ENCODE results near the gene JAG2.

The JAG2 gene

GRCh38 chr14:105185001-105185400 is 16.4 kb upstream of the JAG2 start:
- no peak for DNase-seq (ENCODE audit: extremely low read depth, low read depth)
- no peak overlapping the region for H3K4me3 ChIP-seq (replicated peaks; ENCODE audit: low read depth, low read length)
- no peak for TF ChIP-seq CTCF (IDR thresholded peaks at IDR 0.05; ENCODE audit: low read depth, low read length, missing control alignments)

- no peak for TF ChIP-seq CTCF (IDR thresholded peaks at IDR 0.05; ENCODE audit: low read depth, low read length, missing control alignments)
- DNase-seq (ENCODE audit: extremely low read depth, low read depth), result no peak
- H3K4me3 ChIP-seq (replicated peaks; ENCODE audit: low read depth, low read length), result no peak overlapping the region
Observed at GRCh38 chr14:105184461-105184860, 15.9 kb upstream of the JAG2 start.

DNA sequence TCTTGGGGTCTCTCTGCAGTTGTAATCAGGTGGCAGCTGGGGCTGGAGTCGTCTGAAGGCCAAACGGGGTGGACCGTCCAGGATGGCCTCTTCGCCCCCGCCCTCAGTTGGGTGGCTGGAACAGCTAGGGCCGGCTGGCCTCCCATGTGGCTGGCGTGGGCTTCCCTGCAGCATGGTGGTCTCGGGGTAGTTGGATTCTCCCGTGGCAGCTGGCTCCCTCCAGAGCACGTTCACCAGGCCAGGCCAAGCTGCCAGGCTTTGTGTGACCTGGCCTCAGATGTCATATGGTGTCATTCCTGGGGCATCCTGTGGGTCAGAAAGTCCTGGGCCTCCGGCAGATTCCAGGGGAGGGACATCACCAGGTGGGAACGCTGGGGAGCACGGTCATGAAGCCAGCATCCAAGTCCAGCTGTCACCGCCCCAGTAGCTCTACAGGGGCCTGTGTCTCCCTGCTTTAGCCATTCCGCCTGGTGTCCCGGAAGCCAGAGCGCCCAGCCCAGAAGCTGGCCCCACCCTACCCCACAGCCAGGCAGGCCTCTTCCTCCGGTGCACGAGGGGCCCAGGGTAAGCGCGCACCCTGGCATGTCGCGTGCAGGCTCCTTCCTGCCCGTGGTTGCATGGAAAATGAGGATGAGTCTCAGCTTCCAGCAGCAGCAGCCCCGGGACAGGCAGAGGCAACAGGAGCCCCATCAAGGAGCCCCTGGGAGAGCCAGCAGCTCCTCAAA is 13.9 kb upstream of the JAG2 start:
- TF ChIP-seq CTCF (IDR thresholded peaks at IDR 0.05; ENCODE audit: low read depth, low read length, missing control alignments), result no peak
- H3K4me3 ChIP-seq (replicated peaks; ENCODE audit: low read depth, low read length), result no peak overlapping the region
- DNase-seq (ENCODE audit: extremely low read depth, low read depth), result no peak

DNA sequence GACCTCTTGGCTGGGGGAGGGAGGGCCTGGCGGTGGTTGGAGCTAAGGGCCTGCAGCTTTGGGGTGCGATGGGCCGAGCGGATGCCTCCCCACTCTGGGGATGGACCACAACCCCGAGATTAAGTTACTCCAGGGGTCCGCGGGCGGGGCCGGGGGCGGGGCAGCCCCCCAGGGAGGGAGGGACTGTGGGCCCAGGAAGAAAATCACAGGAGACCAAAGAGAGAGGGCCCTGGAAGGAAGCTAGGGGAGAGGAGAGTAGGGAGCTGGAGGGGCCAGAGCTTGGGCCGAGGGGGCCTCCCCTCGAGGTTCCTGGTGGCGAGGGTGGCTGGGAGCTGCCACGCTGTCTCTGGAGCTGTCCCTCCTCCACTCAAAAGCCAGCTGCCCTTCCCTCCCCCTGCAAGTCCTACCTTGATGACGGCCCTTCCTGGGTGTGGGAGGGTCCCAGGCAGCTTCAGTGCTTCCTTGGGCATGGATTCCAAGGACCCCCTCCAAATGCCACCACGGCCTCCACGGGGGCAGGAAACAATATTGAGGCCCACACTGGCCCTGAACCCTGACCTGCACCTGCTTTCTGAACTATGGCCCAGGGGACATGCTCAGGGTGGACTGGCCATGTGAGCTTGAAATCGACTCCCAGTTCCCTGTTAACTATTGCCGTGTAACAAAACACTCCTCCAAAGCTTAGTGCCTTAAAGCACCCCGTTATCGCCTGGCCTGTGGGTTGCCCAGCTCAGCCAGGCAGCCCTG is 13.1 kb upstream of the JAG2 start:
- H3K4me3 ChIP-seq (replicated peaks; ENCODE audit: low read depth, low read length), result no peak overlapping the region

GRCh38 chr14:105180592-105181548 is 12.3 kb upstream of the JAG2 start, which contains the start of gene NUDT14:
TSS of gene NUDT14 (minus strand) at chr14:105181312. CDS start at chr14:105181209, 103 bp downstream.
- DNase-seq (ENCODE audit: extremely low read depth, low read depth), result no peak
- peak within 1 kb of the TSS; percentile 38 for H3K4me3 ChIP-seq (replicated peaks; ENCODE audit: low read depth, low read length)
- TF ChIP-seq CTCF (IDR thresholded peaks at IDR 0.05; ENCODE audit: low read depth, low read length, missing control alignments), result no peak

More for the DNA sequence above, 13.1 kb upstream of the JAG2 start:
- no peak for TF ChIP-seq CTCF (IDR thresholded peaks at IDR 0.05; ENCODE audit: low read depth, low read length, missing control alignments)
- no peak for DNase-seq (ENCODE audit: extremely low read depth, low read depth)

DNA sequence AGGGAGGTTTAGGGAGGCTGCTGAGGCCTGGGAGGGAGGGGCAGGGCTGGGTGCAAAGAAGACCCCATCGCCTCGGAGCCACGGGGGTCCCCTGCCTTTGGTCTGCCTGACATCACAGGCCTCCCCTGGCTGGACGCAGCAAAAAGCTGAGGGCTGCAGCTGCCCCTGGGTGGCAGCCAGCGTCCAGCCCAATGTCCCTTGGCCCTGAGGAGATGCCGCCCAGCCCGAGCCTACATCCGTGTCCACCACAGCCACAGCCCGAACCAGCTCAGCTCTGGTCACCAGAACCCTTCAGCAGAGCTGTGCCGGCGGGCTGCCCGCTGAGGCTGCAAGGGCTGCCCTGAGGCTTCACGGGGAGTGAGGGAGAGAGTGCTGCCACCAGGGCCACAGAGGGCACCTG is 10.6 kb upstream of the JAG2 start:
- TF ChIP-seq CTCF (IDR thresholded peaks at IDR 0.05; ENCODE audit: low read depth, low read length, missing control alignments), result no peak
- no peak overlapping the region for H3K4me3 ChIP-seq (replicated peaks; ENCODE audit: low read depth, low read length)
- no peak for DNase-seq (ENCODE audit: extremely low read depth, low read depth)

All from HFF-Myc (cell line).